ENCODE results near the gene IQCN. TPM values are rescaled to one million over a fixed set of nuclear protein-coding genes. Genes with fewer than 3 reads are reported as not detected.
"Not testable (repeated sequence)": the region's sequence is repeated elsewhere in the genome, so short reads cannot be mapped to it uniquely, and the experiment has no call there.

Gene IQCN
- total RNA-seq, 5 donors from 2014 or later (not counting 1 experiment from before 2014, with no cell fraction given): 4.1 to 42.8 (median 6.3) TPM

DNA sequence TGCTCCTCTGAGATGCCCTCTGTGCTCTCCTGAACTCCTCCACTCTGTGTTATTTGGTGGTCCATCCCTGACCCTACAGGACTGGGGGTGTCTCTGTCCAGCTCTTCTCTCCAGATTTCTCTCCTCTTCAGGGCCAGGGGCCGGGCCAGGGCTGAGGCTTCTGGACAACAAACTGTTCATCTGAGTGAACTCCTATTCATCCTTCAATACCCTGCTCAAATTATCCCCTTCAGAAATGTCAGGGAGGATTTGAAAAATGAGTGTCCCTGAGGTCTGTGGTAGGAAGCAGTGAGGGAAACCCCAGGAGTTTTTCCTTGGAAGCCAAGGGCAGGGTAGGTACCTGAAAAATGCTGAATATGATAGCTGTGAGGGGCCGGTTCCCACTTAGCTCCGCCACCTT, 55.7 kb downstream of the IQCN start:
- Histone ChIP-seq H3K36me3 (ENCODE audit: control insufficient read depth in 2 of 2, extremely low read depth in 1 of 2, insufficient read depth in 1 of 2, low read length in 1 of 2) (no peaks in the 10 kb centered on the region), H3K27ac (ENCODE audit: low read length) (no peak overlapping the region), H3K27me3 (replicated peaks in 1 of 2; ENCODE audit: control insufficient read depth in 2 of 2, extremely low read depth in 1 of 2, insufficient read depth in 2 of 2, low read length in 1 of 2) (peaks cover 0 to 51% of the 10 kb centered on the region in 2 experiments), H3K4me1 (ENCODE audit: control insufficient read depth in 1 of 2, extremely low read depth in 1 of 2, insufficient read depth in 2 of 2, low read length in 2 of 2) (peaks cover 0 to 4% of the 10 kb centered on the region in 2 experiments), H3K9me3 (no peaks in the 10 kb centered on the region), H3K4me3 (ENCODE audit: control insufficient read depth in 1 of 2, extremely low read depth in 1 of 2, low read length in 1 of 2) (no peak overlapping the region)
- 92% methylated on average over 2 of the region's 3 CpGs for WGBS (ENCODE audit: insufficient coverage)
- Mint-ChIP-seq H3K36me3 (no peaks in the 10 kb centered on the region), H3K4me1 (peaks cover 0 to 7% (median 3%) of the 10 kb centered on the region in 3 donors), H3K27me3 (peaks cover 7 to 30% of the 10 kb centered on the region in 2 donors), H3K4me3 (no peak overlapping the region), H3K9me3 (no peaks in the 10 kb centered on the region), H3K27ac (no peak overlapping the region)
- ATAC-seq (replicated peaks in 1 of 4): no peak
- DNase-seq: no peak
- CTCF ChIA-PET: interaction anchor here in 1 of 2 donors (0.5 kb wide), 1 partner anchor 9 kb away, joined by 3 read pairs; no protein-coding TSS in a partner anchor
- POLR2A ChIA-PET: no interaction called here

DNA sequence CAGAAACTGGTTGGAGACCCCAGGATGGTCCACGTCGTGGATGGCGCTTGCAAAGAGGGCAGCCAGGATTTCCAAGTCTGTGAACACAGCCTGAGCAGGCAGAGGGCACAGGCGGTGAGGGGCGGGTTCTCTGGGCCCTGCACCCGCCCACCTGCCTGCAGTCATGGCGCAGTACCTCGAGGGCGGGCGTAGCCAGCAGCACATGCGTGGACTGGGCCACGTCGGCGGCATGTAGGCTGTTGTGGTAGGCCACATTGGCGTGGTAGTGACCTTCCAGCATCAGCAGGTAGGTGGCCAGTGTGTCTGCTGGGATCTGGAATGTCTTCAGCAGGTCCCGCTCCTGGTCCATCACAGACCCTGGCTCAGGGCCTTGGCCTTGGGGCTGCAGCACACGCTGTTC, 56.1 kb downstream of the IQCN start:
- ChIA-PET POLR2A (no interaction called here), CTCF (interaction anchor here in 1 of 2 donors (0.5 kb wide), 1 partner anchor 9 kb away, joined by 3 read pairs; no protein-coding TSS in a partner anchor)
- no peaks in the 10 kb centered on the region for H3K9me3 ChIP-seq
- Mint-ChIP-seq H3K4me3 (no peak overlapping the region), H3K27ac (no peak overlapping the region), H3K9me3 (no peaks in the 10 kb centered on the region), H3K27me3 (peaks cover 7 to 26% of the 10 kb centered on the region in 2 donors), H3K36me3 (no peaks in the 10 kb centered on the region), H3K4me1 (peaks cover 0 to 7% (median 3%) of the 10 kb centered on the region in 3 donors)
- peaks cover 0 to 4% of the 10 kb centered on the region in 2 experiments for H3K4me1 ChIP-seq (ENCODE audit: control insufficient read depth in 1 of 2, extremely low read depth in 1 of 2, insufficient read depth in 2 of 2, low read length in 2 of 2)
- 72% methylated on average over 16 of the region's 17 CpGs for WGBS (ENCODE audit: insufficient coverage)
- H3K27me3 ChIP-seq (replicated peaks in 1 of 2; ENCODE audit: control insufficient read depth in 2 of 2, extremely low read depth in 1 of 2, insufficient read depth in 2 of 2, low read length in 1 of 2): peaks cover 0 to 51% of the 10 kb centered on the region in 2 experiments
- H3K36me3 ChIP-seq (ENCODE audit: control insufficient read depth in 2 of 2, extremely low read depth in 1 of 2, insufficient read depth in 1 of 2, low read length in 1 of 2): no peaks in the 10 kb centered on the region
- ATAC-seq (replicated peaks in 1 of 4) (no peak), DNase-seq (no peak)
- H3K4me3 ChIP-seq (ENCODE audit: control insufficient read depth in 1 of 2, extremely low read depth in 1 of 2, low read length in 1 of 2): no peak overlapping the region
- no peak overlapping the region for H3K27ac ChIP-seq (ENCODE audit: low read length)

DNA sequence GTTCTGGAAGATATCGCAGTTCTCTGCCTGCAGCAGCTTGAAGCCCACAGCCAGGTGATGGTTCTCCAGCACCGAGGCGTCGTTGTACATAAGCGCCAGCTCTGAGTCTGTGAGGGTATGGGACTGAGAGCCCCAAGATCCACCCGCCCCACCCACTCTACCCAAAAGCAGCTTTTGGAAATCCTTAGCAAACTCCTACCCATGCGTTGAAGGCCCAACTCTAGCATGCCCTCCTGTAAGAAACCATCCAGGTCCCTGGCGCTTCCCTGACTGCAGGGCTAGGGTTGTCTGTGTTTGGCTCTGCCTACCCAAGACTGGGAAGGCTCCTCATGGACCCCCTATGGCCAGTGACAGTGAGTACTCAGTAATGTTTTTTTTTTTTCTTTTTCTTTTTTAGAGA, 57.5 kb downstream of the IQCN start:
- no peaks in the 10 kb centered on the region for H3K9me3 Mint-ChIP-seq
- H3K4me3 Mint-ChIP-seq: no peak overlapping the region
- CTCF ChIA-PET: interaction anchor here (0.6 kb wide), 2 partner anchors 43 to 112 kb away, joined by 3 read pairs; no protein-coding TSS in a partner anchor
- whole genome bisulfite sequencing (ENCODE audit: insufficient coverage): no CpG with 5 or more reads among the region's 8 CpGs
- ATAC-seq (replicated peaks in 1 of 4): no peak
- no peak overlapping the region for H3K27ac Mint-ChIP-seq
- no peak for DNase-seq
- POLR2A ChIA-PET: interaction anchor here in 1 of 2 donors (0.7 kb wide), 1 partner anchor 427 kb away, joined by 6 read pairs; no protein-coding TSS in a partner anchor
- H3K36me3 Mint-ChIP-seq: no peaks in the 10 kb centered on the region
- H3K27me3 Mint-ChIP-seq: peaks cover 3 to 17% of the 10 kb centered on the region in 2 donors
- peaks cover 0 to 7% (median 3%) of the 10 kb centered on the region in 3 donors for H3K4me1 Mint-ChIP-seq
- Histone ChIP-seq H3K27ac (ENCODE audit: low read length) (no peak overlapping the region), H3K27me3 (replicated peaks in 1 of 2; ENCODE audit: control insufficient read depth in 2 of 2, extremely low read depth in 1 of 2, insufficient read depth in 2 of 2, low read length in 1 of 2) (peaks cover 0 to 43% of the 10 kb centered on the region in 2 experiments), H3K36me3 (ENCODE audit: control insufficient read depth in 2 of 2, extremely low read depth in 1 of 2, insufficient read depth in 1 of 2, low read length in 1 of 2) (no peaks in the 10 kb centered on the region), H3K9me3 (no peaks in the 10 kb centered on the region), H3K4me3 (ENCODE audit: control insufficient read depth in 1 of 2, extremely low read depth in 1 of 2, low read length in 1 of 2) (no peak overlapping the region), H3K4me1 (ENCODE audit: control insufficient read depth in 1 of 2, extremely low read depth in 1 of 2, insufficient read depth in 2 of 2, low read length in 2 of 2) (peaks cover 0 to 4% of the 10 kb centered on the region in 2 experiments)

DNA sequence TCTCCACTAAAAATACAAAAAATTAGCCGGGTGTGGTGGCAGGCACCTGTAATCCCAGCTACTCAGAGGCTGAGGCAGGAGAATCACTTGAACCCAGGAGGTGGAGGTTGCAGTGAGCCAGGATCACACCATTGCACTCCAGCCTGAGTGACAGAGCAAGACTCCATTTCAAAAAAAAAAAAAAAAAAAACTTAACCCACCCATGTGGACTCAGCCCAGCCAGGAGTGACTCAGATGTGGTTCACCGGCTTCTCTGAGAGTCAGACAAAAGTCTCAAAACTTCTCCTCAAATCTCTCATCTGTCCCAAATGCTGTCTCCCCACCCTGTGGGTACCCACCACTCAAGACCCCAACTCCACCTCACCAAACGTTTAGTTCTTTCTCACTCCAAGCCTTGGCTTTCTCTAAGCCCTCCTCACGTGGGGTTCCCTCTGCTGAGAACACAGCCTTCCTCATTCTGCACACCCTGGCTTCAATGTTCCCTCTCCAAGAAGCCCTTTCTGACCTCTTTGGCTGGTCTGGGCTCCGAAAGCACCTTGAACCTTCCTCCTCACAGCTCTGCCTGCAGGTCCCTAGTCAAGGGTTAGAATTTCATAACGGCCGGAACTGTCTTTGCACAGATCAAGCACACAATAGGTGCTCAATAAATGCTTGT, 59.3 kb downstream of the IQCN start:
- no peak overlapping the region for H3K27ac Mint-ChIP-seq
- H3K4me1 Mint-ChIP-seq: peaks cover 0 to under 1% (median 0%) of the 10 kb centered on the region in 3 donors
- H3K9me3 Mint-ChIP-seq: no peaks in the 10 kb centered on the region
- WGBS (ENCODE audit: insufficient coverage): 50% methylated on average over 5 of the region's 7 CpGs
- Histone ChIP-seq H3K4me3 (ENCODE audit: control insufficient read depth in 1 of 2, extremely low read depth in 1 of 2, low read length in 1 of 2) (no peak overlapping the region), H3K4me1 (ENCODE audit: control insufficient read depth in 1 of 2, extremely low read depth in 1 of 2, insufficient read depth in 2 of 2, low read length in 2 of 2) (no peaks in the 10 kb centered on the region), H3K9me3 (no peaks in the 10 kb centered on the region), H3K27me3 (replicated peaks in 1 of 2; ENCODE audit: control insufficient read depth in 2 of 2, extremely low read depth in 1 of 2, insufficient read depth in 2 of 2, low read length in 1 of 2) (peaks cover 0 to 44% of the 10 kb centered on the region in 2 experiments), H3K36me3 (ENCODE audit: control insufficient read depth in 2 of 2, extremely low read depth in 1 of 2, insufficient read depth in 1 of 2, low read length in 1 of 2) (no peaks in the 10 kb centered on the region), H3K27ac (ENCODE audit: low read length) (no peak overlapping the region)
- ChIA-PET CTCF (interaction anchor here in 1 of 2 donors (0.7 kb wide), 1 partner anchor 29 kb away, joined by 3 read pairs; no protein-coding TSS in a partner anchor), POLR2A (no interaction called here)
- no peak overlapping the region for H3K4me3 Mint-ChIP-seq
- H3K36me3 Mint-ChIP-seq: no peaks in the 10 kb centered on the region
- DNase-seq (no peak), ATAC-seq (replicated peaks in 1 of 4) (no peak)
- H3K27me3 Mint-ChIP-seq: peaks cover 0 to 12% of the 10 kb centered on the region in 2 donors

DNA sequence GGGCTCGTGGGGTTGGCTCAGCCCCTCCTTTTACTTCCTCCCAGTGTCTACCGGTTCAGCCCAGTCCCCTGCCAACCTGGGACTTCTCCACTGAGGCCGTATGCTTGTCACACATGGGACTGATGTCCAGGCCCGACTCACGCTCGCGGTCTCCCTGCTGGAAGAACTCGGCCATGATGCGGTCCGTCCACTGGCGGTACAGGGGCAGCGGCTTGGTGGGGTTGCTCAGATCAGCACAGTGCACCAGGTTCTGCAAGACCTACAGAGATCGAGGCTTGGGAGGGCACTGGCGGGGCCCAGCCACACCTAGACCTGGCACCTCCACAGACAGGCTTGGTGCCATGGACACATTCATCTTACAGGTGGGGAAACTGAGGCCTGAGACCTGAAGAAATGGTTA, 62.6 kb downstream of the IQCN start:
- H3K4me1 Mint-ChIP-seq: no peaks in the 10 kb centered on the region
- Histone ChIP-seq H3K9me3 (no peaks in the 10 kb centered on the region), H3K36me3 (ENCODE audit: control insufficient read depth in 2 of 2, extremely low read depth in 1 of 2, insufficient read depth in 1 of 2, low read length in 1 of 2) (no peaks in the 10 kb centered on the region), H3K4me1 (ENCODE audit: control insufficient read depth in 1 of 2, extremely low read depth in 1 of 2, insufficient read depth in 2 of 2, low read length in 2 of 2) (no peaks in the 10 kb centered on the region), H3K4me3 (ENCODE audit: control insufficient read depth in 1 of 2, extremely low read depth in 1 of 2, low read length in 1 of 2) (no peak overlapping the region), H3K27me3 (replicated peaks in 1 of 2; ENCODE audit: control insufficient read depth in 2 of 2, extremely low read depth in 1 of 2, insufficient read depth in 2 of 2, low read length in 1 of 2) (peaks cover 0 to 42% of the 10 kb centered on the region in 2 experiments), H3K27ac (ENCODE audit: low read length) (no peak overlapping the region)
- no peaks in the 10 kb centered on the region for H3K9me3 Mint-ChIP-seq
- ATAC-seq (replicated peaks in 1 of 4) (no peak), DNase-seq (no peak)
- H3K27ac Mint-ChIP-seq: no peak overlapping the region
- CTCF ChIA-PET: no interaction called here
- H3K4me3 Mint-ChIP-seq: no peak overlapping the region
- H3K36me3 Mint-ChIP-seq: no peaks in the 10 kb centered on the region
- peaks cover 4 to 19% of the 10 kb centered on the region in 2 donors for H3K27me3 Mint-ChIP-seq
- WGBS (ENCODE audit: insufficient coverage): 72% methylated on average over 14 of the region's 14 CpGs
- POLR2A ChIA-PET: interaction anchor here (0.6 to 0.7 kb wide), 4 partner anchors 9 to 1146 kb away, joined by 3 to 7 read pairs (median 4); no protein-coding TSS in a partner anchor

DNA sequence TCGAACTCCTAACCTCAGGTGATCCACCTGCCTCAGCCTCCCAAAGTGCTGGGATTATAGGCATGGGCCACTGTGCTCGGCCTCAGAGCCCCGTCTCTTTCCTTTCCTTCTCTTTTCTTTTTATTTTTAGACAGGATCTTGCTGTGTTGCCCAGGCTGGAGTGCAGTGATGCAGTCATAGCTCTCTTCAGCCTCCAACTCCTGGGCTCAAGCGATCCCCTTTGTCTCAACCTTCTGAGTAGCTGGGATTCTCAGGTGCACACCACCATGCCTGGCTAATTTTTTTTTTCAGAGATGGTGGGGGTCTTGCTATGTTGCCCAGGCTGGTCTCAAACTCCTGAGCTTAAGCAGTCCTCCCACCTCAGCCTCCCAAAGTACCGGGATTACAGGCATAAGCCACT, 64.3 kb downstream of the IQCN start:
- H3K4me1 ChIP-seq (ENCODE audit: control insufficient read depth in 1 of 2, extremely low read depth in 1 of 2, insufficient read depth in 2 of 2, low read length in 2 of 2); H3K27ac Mint-ChIP-seq; H3K36me3 Mint-ChIP-seq; DNase-seq; H3K27ac ChIP-seq (ENCODE audit: low read length); H3K9me3 Mint-ChIP-seq; H3K4me3 ChIP-seq (ENCODE audit: control insufficient read depth in 1 of 2, extremely low read depth in 1 of 2, low read length in 1 of 2); H3K9me3 ChIP-seq; H3K4me3 Mint-ChIP-seq; ATAC-seq (replicated peaks in 1 of 4); H3K4me1 Mint-ChIP-seq; POLR2A ChIA-PET; H3K36me3 ChIP-seq (ENCODE audit: control insufficient read depth in 2 of 2, extremely low read depth in 1 of 2, insufficient read depth in 1 of 2, low read length in 1 of 2): not testable (repeated sequence)
- WGBS (ENCODE audit: insufficient coverage): 60% methylated on average over 1 of the region's 5 CpGs
- CTCF ChIA-PET: interaction anchor here in 1 of 2 donors (1.8 kb wide), 1 partner anchor 42 kb away, joined by 7 read pairs; no protein-coding TSS in a partner anchor
- H3K27me3 Mint-ChIP-seq: peaks cover 4 to 19% of the 10 kb centered on the region in 2 donors
- peaks cover 0 to 44% of the 10 kb centered on the region in 2 experiments for H3K27me3 ChIP-seq (replicated peaks in 1 of 2; ENCODE audit: control insufficient read depth in 2 of 2, extremely low read depth in 1 of 2, insufficient read depth in 2 of 2, low read length in 1 of 2)
